ENCODE measurements around the gene MX2. TPM values are rescaled to one million over a fixed set of nuclear protein-coding genes. Genes with fewer than 3 reads are reported as not detected.
A peak's percentile ranks its signal among the peaks of the same experiment; 100 is the strongest.

Gene MX2
- total and polyA plus RNA-seq, 2 of the 8 experiments (the other 6 are each of a cell fraction or from before 2014, with no cell fraction given): 3.1 to 8.9 TPM

DNA sequence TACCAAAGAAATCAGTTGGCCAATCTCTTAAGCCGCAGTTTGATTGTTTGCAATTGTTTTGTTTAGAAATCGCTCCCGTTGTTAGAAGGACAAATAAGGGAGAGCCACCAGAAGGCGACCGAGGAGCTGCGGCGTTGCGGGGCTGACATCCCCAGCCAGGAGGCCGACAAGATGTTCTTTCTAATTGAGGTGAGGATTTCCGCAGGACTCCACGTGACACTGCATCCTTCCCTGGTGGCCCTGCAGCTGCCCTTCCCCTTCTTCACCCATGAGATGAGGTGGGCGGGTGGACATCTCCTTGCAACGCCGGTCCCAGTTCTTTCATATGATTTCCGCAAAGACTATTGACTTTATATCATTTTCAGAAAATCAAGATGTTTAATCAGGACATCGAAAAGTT lies 37.0 kb downstream of the MX2 start:
- H3K14ac ChIP-seq (ENCODE audit: insufficient read length): no peak overlapping the region

More for the DNA sequence above, 37.0 kb downstream of the MX2 start:
- Histone ChIP-seq H2BK20ac (ENCODE audit: low read length) (no peak overlapping the region), H3K56ac (replicated peaks; ENCODE audit: insufficient read length, low read depth, low read length) (no peak overlapping the region), H4K91ac (replicated peaks; ENCODE audit: insufficient read length, low read length) (no peak overlapping the region), H3K18ac (ENCODE audit: extremely low read depth, low read length) (no peak overlapping the region), H2BK5ac (ENCODE audit: low read depth, low read length) (no peak overlapping the region), H3K79me1 (ENCODE audit: low read depth, low read length) (no peaks in the 10 kb centered on the region), H4K20me1 (replicated peaks in 1 of 2; ENCODE audit: control insufficient read depth in 1 of 2, insufficient read depth in 2 of 2, low read length in 2 of 2) (no peaks in the 10 kb centered on the region), H3K4me1 (replicated peaks in 1 of 4; ENCODE audit: control insufficient read depth in 3 of 4, insufficient read depth in 4 of 4, low read length in 3 of 4) (no peaks in the 10 kb centered on the region), H3K23me2 (ENCODE audit: low read depth, low read length) (no peaks in the 10 kb centered on the region), H3K9ac (replicated peaks in 1 of 4; ENCODE audit: extremely low read depth in 1 of 4, low read depth in 3 of 4, low read length in 3 of 4) (no peak overlapping the region), H4K8ac (ENCODE audit: extremely low read depth, insufficient read depth, low read length) (peak overlapping the region; percentile 29; the same call in 1 of the 2 replicates), H2AFZ (ENCODE audit: low read length) (no peak overlapping the region), H3K27ac (ENCODE audit: low read depth, low read length) (no peak overlapping the region), H3K79me2 (ENCODE audit: control insufficient read depth in 1 of 2, insufficient read depth in 2 of 2, low read length in 2 of 2) (no peaks in the 10 kb centered on the region), H3K4ac (replicated peaks; ENCODE audit: insufficient read length, low read depth, low read length) (no peak overlapping the region), H3K23ac (ENCODE audit: insufficient read length) (no peak overlapping the region), H2BK12ac (ENCODE audit: low read depth, low read length) (no peak overlapping the region), H2AK5ac (ENCODE audit: low read depth, low read length) (no peak overlapping the region), H4K5ac (ENCODE audit: insufficient read length, low read depth, low read length) (no peak overlapping the region), H3K9me3 (ENCODE audit: insufficient read depth in 2 of 2, low read depth in 1 of 2, low read length in 1 of 2) (no peaks in the 10 kb centered on the region), H3K4me3 (ENCODE audit: extremely low read depth in 1 of 4, insufficient read depth in 2 of 4, low read depth in 3 of 4, low read length in 4 of 4) (no peak overlapping the region), H2BK15ac (ENCODE audit: low read length) (no peak overlapping the region), H2BK120ac (replicated peaks; ENCODE audit: low read depth, low read length) (no peak overlapping the region), H3K27me3 (replicated peaks in 1 of 4; ENCODE audit: control insufficient read depth in 3 of 4, extremely low read depth in 1 of 4, insufficient read depth in 3 of 4, low read length in 3 of 4) (no peaks in the 10 kb centered on the region), H3K4me2 (ENCODE audit: insufficient read depth in 1 of 2, low read depth in 2 of 2, low read length in 2 of 2) (no peak overlapping the region), H3K36me3 (ENCODE audit: control insufficient read depth in 2 of 4, insufficient read depth in 4 of 4, low read length in 3 of 4) (no peaks in the 10 kb centered on the region)
- FAIRE-seq (no peak), DNase-seq (ENCODE audit: low read depth in 1 of 2, low spot score in 2 of 2) (no peak)
- WGBS, 2 experiments (ENCODE audit: extremely low coverage in 1 of 2, insufficient coverage in 1 of 2, insufficient read length in 1 of 2, insufficient replicate concordance in 2 of 2, low coverage in 1 of 2, low lambda C conversion rate in 2 of 2, missing lambda C conversion rate in 1 of 2): 93% methylated on average over 16 of the region's 16 CpGs; no CpG with 5 or more reads in 1 of the 2 experiments
- ChIA-PET CTCF (ENCODE audit: partially characterized antibody) (no interaction called here), POLR2A (ENCODE audit: partially characterized antibody) (no interaction called here)
- TF ChIP-seq HDAC2 (IDR thresholded peaks at IDR 0.05; ENCODE audit: borderline replicate concordance in 1 of 2, low read depth in 2 of 2, low read length in 2 of 2): no peak
- no peak for TF ChIP-seq NRF1 (IDR thresholded peaks at IDR 0.05; ENCODE audit: low read depth, low read length)
- TF ChIP-seq RBBP5 (IDR thresholded peaks at IDR 0.05; ENCODE audit: borderline replicate concordance, low read depth, low read length): no peak
- TF ChIP-seq CREB1 (IDR thresholded peaks at IDR 0.05): no peak
- no peak for TF ChIP-seq MAFK (IDR thresholded peaks at IDR 0.05; ENCODE audit: low read depth, low read length)
- no peak for TF ChIP-seq BACH1 (IDR thresholded peaks at IDR 0.05; ENCODE audit: low read length)
- TF ChIP-seq RAD21 (IDR thresholded peaks at IDR 0.05 in 1 of 2, conservative IDR thresholded peaks at IDR 0.05 in 1 of 2; ENCODE audit: low read depth in 2 of 2, low read length in 2 of 2): no peak
- TF ChIP-seq SP4 (IDR thresholded peaks at IDR 0.05; ENCODE audit: low read length): no peak
- TF ChIP-seq CEBPB (IDR thresholded peaks at IDR 0.05; ENCODE audit: low read depth, low read length): no peak
- no peak for TF ChIP-seq KDM1A (IDR thresholded peaks at IDR 0.05; ENCODE audit: borderline replicate concordance, low read length)
- TF ChIP-seq KDM5A (IDR thresholded peaks at IDR 0.05; ENCODE audit: low read length): no peak
